ENCODE data around the gene TMEM178B.
"Not testable (repeated sequence)": the region's sequence is repeated elsewhere in the genome, so short reads cannot be mapped to it uniquely, and the experiment has no call there.

Gene TMEM178B

DNA sequence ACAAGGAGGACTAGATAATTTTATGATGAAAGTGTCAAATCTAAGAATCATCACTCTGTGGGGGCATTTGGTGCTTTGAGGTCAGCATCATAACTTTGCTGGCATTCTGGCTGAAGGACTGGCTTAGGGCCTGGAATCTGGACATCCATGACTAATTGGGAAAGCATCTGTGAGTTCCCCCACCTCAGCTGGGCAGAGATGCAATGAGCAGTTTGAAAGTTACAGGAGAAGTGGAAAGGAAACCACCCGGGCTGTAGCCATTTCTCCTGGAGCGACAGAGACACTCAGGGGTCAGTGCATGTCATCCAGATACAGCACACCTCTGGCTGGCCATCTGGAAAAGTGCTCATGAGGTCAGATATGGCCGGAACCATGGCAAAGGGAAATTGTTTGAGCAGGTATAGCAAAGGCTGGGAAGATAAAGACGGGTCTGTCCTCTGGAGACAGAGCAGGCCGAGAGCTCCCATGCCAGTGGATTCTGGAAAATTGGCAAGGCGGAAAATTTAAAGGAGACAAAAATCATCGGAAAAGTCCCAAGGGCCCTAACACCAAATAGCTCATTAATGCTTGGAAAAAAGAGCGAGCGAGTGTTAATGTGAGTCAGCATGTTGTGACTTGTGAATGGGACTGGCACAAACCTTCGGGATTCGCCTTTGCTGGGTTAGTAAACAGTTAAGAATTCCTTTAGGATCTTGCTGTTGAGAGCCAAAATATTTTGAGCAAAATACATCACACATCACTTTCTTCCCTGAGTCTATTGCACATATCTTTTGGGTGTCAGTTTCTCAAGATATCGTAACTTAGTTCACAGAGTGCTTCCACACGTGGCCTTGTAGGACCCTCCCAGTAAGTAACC, 288.9 kb downstream of the TMEM178B start:
- no peak for DNase-seq

DNA sequence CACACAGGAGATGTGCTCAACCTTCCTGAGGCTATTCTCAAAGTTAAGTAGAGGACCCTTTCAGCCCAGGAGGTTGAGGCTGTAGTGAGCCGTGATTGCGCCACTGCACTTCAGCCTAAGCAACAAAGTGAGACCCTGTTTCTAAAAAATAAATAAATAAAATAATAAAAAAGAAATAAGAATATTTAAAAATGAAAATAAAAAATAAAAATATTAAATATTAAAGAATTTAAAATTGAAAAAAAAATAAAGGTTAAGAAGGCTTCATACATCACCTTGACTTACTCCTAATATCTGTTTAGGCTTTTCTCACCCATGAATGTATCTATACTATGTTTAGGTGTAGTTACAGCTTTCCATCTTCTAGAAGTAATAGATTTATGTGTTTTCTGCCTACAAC, 289.9 kb downstream of the TMEM178B start:
- DNase-seq = no peak

DNA sequence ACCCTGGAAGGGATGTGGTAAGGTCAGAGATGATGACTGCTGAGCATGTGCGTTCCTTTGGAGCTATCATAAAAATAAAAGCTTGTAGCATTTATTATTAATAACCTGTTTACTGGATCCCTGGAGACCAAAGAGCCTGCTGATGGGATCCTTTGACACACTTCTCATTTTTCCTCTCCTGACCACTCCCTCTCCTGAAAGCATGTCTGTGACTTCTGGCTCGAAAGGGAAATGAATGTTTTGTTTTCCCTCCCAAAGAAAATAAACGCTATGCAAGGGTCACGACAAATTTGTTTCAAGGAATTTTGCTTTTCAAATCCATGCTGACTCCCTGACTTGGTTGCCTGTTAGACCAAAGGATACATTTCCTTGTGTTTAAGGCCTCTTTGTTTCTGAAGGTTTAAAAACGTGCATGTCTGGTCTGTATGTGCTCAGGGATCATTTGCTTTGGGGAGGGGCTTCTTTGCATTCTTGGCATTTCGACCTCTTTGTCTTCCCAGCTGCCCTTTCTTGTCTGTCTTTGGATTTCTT, 292.3 kb downstream of the TMEM178B start:
- no peak for DNase-seq

DNA sequence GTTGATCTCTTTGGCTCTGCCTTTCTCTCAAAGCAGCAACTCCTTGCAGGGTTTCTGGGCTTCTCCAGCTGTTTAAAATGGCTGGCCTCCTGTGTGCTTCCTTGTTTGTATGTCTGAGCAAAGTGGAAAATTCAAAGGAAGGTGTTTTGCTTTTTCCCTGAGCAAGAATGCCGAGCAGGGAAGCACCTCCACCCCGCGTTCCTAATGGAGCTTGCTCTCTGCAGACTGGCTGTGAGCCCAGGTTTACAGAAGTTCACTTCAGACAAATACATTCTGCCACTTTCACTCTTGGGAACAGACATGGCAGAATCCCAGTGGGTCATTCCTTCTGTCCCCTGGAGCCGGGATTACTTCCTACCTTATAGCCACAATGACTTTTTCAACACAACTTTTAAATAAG, 295.6 kb downstream of the TMEM178B start:
- no peak for DNase-seq

DNA sequence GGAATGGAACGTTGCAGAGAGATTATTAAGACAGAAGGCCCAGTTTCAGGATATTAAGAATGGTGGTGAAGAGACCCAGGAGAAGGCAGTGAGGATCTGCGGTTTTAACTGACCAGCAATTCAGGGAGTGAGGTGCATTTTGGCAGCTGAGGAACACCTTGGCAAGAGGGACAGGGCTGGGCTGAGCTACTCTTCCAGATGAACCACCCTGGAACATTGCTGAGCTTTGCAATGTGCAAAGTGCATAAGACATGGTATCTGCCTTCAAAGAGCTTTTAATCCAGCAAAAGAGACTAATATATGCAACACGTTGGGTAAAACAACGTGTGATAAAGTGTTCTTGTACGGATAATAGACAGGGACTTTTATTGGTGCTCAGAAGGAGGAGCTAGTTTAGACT, 296.3 kb downstream of the TMEM178B start:
- DNase-seq = no peak

DNA sequence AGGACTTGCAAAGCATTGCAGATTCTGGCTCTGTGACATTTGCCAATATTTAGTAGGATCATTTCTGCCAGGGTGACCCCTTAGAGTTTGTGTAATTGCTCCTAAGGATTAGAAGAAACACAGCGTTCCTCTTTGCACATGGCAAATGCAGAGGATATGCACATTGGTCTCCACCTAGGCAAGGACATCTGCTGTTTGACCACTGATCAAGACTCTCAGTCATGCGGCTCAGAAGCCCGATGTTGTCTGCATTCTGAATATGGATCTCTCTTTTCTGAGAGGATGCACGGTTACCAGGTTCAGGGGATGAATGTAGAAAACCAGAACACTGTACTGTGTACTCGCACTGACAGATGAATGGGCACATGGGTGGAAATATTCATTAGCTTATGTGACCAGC, 296.8 kb downstream of the TMEM178B start:
- no peak for DNase-seq

DNA sequence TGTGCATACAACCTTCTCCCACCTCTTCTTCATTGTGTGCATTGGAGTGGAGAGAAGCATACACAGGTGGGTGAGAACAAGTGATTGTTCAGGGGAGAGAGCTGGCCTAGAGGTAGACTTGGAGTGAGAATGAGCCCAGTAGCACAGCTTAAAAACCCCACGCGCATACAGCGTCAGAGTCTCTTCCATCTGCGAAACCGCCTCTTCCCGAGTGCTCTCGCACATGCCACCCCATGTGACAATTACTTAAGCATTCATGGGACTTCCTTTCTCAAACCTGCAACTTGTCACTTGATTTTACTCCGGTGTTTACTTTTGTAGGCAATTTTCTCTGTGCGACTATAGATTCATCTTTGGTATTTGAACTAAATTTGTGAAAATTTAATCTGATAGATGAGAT, 300.6 kb downstream of the TMEM178B start:
- DNase-seq = no peak

DNA sequence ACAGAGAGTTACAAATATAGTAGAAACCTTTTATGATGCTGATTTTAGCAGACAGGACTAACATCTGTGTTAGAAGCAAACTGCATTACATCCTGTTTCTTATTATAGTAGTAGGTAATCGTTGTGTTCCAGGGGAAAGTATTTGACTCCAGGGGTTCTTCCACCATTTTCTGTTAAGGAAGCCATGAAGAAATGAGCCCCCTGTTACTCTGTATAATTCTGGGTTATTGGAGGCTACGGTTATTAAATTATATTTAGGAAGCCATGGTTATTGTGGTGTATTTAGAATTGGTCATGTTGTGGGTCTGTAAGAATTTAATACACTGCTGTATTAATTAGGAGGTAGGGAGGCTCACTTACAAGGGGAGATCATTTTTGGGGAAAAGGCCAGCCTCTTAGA, 301.6 kb downstream of the TMEM178B start:
- DNase-seq = no peak

DNA sequence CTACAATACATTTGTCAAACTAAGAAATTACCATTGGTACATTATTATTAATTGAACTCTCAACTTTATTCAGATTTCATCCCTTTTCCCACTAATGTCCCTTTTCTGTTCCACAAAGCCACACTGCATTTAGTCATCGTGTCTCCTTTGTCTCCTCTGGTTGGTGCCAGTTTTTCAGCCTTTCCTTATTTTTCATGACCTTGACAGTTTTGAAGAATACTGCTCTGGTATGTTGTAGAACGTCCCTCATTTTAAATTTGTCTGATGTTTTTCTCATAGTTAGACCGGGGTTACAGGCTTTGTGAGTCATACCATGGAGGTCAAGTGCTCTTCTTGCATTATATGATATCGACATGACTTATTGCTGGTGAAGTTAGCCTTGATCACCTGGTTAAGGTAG, 304.0 kb downstream of the TMEM178B start:
- DNase-seq = no peak

DNA sequence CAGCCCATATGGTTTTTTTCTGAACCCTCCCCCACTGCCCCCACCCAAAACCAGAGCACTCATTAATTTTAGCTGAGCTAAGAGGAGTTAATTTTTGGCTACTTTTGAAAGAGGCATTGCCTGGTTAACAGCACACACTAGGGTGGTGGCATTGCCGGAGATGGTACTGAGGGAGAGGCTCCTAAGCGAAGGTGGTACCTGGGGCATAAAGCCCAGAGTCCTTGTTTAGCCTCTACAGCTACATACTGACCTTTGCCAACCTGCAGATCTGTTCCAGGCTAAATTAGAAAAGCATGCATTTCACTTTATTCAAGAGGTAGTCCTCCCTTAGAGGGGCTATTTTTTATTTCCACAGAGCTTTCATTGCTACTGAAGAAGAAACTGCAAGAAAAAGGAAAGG, 304.5 kb downstream of the TMEM178B start:
- no peak for DNase-seq

DNA sequence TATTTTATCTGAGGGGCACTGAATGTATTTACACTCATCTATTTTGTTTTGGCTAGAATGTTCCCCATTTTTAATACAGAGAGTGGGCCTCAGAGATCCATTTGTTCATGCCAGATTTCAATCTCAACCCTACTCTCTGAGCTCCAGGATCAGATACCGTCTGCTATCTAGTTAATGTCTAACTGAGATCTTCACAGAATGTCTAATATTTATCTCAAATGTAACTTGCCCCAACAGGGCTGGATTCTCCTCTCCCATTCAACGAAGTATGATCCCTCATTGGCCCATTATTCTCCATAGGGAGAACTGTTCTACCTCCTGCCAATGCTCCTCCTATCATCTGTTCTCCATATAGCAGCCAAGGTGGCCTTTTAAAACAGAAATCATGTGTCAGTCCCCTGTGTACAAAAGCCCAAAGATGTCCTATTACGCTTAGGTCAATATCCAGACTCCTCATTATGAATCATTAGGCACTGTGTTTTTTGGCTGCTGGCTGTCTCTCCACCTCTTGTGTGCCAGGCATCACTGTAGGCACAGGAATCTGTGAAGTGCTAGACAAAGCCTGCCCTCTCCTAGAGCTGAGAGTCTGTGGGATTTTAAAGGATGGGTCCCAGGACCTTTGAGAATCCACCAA, 308.0 kb downstream of the TMEM178B start:
- no peak for DNase-seq

DNA sequence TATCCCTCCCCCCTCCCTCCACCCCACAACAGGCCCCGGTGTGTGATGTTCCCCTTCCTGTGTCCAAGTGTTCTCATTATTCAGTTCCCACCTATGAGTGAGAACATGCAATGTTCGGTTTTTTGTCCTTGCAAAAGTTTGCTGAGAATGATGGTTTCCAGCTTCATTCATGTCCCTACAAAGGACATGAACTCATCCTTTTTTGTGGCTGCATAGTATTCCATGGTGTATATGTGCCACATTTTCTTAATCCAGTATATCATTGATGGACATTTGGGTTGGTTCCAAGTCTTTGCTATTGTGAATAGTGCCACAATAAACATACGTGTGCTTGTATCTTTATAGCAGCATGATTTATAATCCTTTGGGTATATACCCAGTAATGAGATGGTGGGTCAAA, 309.5 kb downstream of the TMEM178B start:
- not testable (repeated sequence) for DNase-seq

DNA sequence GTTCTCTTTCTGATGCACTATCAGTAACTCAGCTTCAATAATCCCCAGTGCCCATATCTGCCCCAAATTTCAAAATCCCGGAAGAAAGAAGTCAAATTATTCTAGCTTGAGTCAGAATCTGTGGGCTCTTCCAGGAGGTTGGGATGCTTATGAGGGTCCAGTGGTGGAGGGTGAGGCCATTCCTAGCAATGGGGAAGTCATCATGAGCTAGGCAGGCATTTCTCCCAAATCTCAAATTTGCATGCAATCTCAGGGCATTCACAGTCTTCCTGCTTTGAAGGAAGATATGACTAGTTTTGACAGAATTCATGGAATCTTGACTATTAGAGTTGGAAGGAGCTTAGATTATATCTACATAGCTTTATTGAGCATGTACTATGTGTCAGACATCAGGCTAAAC, 313.0 kb downstream of the TMEM178B start:
- no peak for DNase-seq

DNA sequence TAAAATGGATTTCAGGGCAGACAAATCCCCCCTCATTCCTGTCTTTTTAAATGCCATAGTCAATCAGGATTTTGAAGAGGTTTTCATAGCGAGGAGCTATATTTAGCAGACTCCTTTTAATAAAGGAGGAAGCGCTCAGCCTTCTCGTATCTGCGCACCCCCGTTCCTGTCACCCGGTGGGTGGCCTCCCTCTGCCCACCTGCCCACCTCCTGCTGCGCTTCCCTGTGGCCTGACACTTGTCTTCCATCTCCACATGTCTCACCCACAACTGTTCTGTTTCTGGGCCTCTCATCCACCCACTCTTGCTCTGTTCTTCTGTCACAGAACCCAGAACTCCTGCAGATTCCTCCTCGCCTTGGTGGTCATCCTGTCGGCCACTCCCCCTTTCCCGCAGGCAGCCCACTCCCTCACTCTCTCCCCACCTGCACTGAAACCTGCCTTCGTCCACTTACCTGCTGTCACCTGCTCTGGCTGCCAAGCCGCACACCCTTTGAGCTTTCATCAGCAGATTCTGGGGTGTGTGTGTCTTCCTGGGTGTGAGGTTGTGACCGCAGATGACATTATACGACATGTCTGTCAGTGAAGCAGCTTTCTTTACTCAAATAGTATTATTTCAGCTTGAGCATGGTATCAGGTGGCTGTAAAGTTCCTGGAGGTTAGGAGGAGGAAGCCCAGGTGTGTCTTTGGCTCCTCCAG, 313.8 kb downstream of the TMEM178B start:
- DNase-seq = no peak

DNA sequence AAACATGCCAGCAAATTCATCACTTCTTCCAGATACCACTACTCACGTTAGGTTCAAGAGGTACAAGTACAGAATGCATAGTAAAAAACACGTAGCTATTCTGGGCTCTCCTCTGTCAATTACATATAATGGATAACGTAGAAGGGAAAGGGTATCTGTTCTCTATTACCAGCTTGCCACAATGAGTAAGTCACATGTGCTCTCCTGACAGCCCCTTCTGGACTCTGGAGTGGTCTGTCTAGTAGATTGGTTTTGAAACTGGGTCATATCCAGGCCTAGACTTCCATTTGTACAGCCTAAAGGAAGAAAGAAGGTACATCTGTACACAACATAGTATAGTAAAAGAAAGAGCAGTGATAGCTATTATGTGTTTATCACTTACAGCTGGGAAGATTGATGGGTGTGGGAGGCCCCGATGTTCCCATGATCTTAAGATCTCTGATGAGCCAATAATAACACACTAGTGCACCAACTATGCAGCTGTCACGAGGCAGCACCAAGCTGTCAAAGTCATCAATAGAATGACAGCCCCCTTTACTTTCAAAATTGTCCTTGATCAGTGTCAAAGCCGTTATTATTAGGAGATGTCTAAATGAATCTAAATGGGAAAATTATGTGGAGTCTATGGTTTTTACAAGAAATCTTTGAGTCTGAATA, 315.4 kb downstream of the TMEM178B start:
- DNase-seq = no peak

DNA sequence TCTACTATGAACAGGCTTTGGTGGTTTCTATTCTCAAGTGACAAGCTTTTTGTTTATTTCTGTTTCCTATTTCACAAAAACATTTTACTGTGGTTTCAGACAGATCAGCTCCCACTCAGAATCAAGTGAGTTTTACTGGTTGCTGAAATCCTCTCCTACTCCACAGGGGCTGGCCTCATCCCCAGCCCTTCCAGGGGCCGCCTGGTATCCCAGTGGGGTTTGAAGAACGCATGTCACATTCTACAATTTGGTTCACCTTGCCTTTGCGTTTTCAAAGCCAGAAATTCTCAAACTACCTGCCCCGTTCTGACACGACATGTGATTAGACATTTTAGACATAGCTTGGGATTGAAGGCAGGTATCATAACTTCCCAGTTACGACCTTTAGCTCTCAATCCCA, 316.5 kb downstream of the TMEM178B start:
- no peak for DNase-seq

DNA sequence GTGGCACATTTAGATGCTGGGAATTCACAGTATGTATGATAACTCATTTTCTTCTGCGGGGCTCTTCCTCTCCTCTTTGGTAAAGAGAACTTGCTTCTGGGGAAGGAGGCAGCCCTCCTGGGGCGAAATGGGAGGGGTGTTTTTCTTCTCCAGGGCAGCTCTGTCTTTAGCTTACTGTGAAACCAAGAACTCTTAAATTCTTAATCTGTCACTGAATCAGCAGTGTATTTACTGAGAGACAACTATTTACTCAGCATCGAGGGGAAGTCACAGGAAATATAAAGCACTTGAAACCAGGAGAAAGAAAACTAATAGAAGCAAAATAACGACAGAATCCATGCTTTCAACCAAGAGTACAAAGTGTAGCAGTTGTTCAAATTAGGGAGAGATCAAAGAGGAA, 319.2 kb downstream of the TMEM178B start:
- DNase-seq = no peak

DNA sequence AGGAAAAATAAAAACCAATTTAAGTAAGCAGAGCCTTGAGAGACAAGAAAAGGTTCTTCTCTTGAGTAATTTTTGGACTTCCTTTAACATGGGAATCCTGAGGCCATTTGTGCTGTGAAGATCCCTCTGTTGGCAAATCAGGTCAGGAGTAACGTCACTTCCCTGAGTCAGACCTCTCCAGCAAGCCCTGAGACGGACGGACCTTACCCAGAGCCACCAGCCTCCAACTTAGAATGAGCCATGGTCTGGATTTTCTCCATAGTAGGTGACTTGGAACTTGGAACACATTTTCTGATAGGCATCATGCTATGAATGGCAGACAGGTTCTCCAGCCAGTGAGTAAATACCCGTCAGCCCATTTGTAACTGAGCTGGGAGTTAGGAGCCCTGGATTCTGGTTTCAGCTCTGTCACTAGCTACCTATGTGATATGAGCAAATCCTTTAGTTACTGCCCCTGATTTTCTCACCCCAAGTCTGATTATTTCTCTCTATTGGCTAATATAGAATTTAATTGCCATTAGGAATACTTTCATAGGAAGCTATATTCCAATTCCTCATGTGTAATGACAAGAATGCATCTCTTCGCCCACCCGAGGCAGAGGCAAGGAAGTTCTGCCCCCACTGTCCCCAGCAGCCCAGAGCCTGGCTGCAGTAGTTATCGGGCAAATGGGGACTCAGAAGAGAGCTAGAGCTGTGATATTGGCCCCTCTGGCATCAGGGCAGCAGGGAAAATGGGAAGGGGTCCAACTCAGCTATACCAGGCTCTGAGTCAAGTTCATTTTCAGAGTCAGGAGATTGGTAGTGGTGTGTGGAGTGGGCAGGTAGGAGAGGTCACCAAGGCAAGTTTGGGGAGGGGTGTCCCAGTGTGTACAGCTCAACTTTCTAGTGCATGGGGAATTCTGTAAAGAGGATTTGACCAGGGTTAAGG, 323.6 kb downstream of the TMEM178B start:
- no peak for DNase-seq

DNA sequence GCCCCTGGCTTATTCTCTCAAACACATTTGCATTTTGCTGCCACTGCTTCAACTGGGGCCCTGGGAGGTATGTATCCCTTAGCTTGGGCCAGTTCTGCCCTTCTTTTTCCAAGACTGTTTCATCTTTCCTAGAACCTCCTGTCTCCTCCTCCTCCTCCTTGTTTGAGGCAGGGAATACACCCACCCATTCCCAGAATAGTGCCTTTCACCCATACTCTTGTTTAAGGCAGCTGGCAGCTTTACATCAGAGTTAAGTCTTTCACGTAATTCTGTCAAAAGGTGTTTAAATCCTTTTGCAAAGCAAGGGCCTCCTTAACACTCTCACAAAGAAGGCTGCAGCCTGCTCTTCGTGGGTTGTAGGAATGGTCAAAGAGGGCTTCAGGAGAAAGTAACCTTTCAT, 326.5 kb downstream of the TMEM178B start:
- DNase-seq = no peak

DNA sequence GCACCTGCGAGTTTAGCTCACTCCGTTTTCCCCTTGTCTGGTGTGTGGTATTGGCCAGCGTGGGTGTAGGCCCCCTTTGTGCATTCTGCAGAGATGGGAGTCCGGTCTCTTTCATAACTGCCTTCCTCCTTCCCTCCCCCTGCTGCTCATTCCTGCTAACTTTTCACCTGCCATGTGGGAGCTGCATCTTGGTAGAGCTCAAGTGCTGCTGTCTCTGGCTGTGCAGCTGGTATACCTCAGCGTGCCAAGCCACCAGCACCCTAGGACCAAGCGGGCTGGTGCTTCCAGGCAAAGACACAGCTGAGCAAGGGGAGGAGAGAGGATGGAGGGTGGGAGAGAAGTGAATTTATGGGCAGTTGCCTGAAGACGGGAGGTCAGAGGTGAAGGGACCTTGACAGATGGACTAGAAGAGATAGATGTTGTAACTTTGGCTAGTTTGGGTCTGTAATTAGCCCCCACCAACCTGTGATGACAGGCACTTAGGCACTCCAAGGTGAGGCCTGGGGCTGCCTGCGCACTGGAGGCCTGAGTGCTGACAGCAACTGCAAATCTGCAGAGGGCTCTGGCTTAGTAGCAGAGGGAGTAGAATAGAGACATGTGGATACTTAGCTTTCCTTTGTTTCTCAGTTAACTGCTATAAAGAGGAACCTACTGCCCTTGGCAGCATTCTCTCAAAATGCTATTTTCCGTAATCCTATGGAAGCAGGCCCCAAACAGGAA, 328.6 kb downstream of the TMEM178B start:
- no peak for DNase-seq

DNA sequence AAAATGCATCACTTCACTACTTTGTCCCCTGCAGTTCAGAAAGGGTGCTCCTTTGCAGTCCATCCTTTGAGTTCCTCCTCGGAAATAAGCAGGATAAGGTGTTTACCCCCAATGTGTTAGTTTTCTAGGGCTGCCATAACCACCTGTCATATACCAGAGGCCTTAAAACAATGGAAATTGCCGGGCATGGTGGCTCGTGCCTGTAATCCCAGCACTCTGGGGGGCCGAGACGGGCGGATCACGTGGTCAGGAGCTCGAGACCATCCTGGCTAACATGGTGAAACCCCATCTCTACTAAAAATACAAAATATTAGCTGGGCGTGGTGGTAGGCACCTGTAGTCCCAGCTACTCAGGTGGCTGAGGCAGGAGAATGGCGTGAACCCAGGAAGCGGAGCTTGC, 330.0 kb downstream of the TMEM178B start:
- not testable (repeated sequence) for DNase-seq
